GM12878 (cell line): ENCODE measurements around the gene ALX4. TPM values are rescaled to one million over a fixed set of nuclear protein-coding genes. Genes with fewer than 3 reads are reported as not detected.

Experiments used
- ATAC-seq: fragments of 200-7000 bp; cut with Tn5 transposase; 3 replicates; pipeline ENCODE4 v1.9.1; 2020; ENCODE audit warnings: mild to moderate bottlenecking, moderate library complexity
- BruUV-seq: library from RNA; stranded (reverse); fragments of 400-500 nt; replicated peaks from 2 replicates; lab custom pipeline; 2021; lab: Mats Ljungman, UMichigan
- CTCF ChIA-PET: fragments of 300-600 bp; sonication (Branson Sonifier 250); formaldehyde crosslinking; extraction: SDS; loops from one replicate; lab custom pipeline; 2021; ENCODE audit warnings: inconsistent platforms; lab: Yijun Ruan, JAX
- POLR2A ChIA-PET: fragments of 350-600 bp; formaldehyde crosslinking; extraction: SDS; loops from one replicate; lab custom pipeline; 2021; ENCODE audit warnings: inconsistent platforms; lab: Charles Lee
- RAD21 ChIA-PET: fragments of 300-600 bp; sonication (Branson Sonifier 250); formaldehyde crosslinking; loops from one replicate; lab custom pipeline; 2023; ENCODE audit warnings: antibody characterized with exemption; ENCODE audit not compliant: unreplicated experiment; lab: Charles Lee
- SMC1A ChIA-PET: fragments of 300-600 bp; sonication (Branson Sonifier 250); formaldehyde crosslinking; loops from one replicate; lab custom pipeline; 2023; ENCODE audit not compliant: unreplicated experiment, uncharacterized antibody; lab: Charles Lee
- DNase-seq: peaks from one replicate; pipeline ENCODE4 v3.0.0-alpha.2; 2011; ENCODE audit warnings: low read depth, low spot score
- FAIRE-seq: peaks from 3 replicates; lab custom pipeline; 2011; peaks lifted over from hg19 to GRCh38; lab: Jason Lieb, UNC
- H2AFZ ChIP-seq: 2 replicates; pipeline ENCODE4 v1.6.0; 2011; ENCODE audit warnings: low read depth, low read length, control low read depth; ENCODE audit not compliant: control insufficient read depth
- H3K27ac ChIP-seq: 2 replicates; pipeline ENCODE4 v1.5.1; 2011; ENCODE audit warnings: control low read depth; ENCODE audit not compliant: control insufficient read depth, insufficient read depth
- H3K27me3 ChIP-seq, 2 experiments: replicated peaks in 1 of 2; 2 replicates each; pipeline versions ENCODE4 v1.6.0 to v1.6.1; 2011; ENCODE audit warnings: low read length in 1 of 2; ENCODE audit not compliant: control insufficient read depth in 2 of 2, insufficient read depth in 2 of 2
- H3K36me3 ChIP-seq, 2 experiments: 2 replicates each; pipeline ENCODE4 v1.5.1; 2011; ENCODE audit warnings: low read length in 1 of 2; ENCODE audit not compliant: control insufficient read depth in 2 of 2, insufficient read depth in 2 of 2
- H3K4me1 ChIP-seq: 2 replicates; pipeline ENCODE4 v1.6.1; 2011; ENCODE audit warnings: mild to moderate bottlenecking, low read length, moderate library complexity, mixed read lengths; ENCODE audit not compliant: control insufficient read depth, insufficient read depth
- H3K4me2 ChIP-seq: 2 replicates; pipeline ENCODE4 v1.6.0; 2011; ENCODE audit warnings: control low read depth; ENCODE audit not compliant: control insufficient read depth, insufficient read depth
- H3K4me3 ChIP-seq: fragments of 200-600 bp; sonication (generic); 2 replicates; pipeline ENCODE4 v1.5.1; 2016
- H3K79me2 ChIP-seq: 2 replicates; pipeline ENCODE4 v1.6.0; 2011; ENCODE audit warnings: low read length; ENCODE audit not compliant: control insufficient read depth, insufficient read depth
- H3K9ac ChIP-seq: 2 replicates; pipeline ENCODE4 v1.8.0; 2011; ENCODE audit warnings: low read length, control low read depth, mixed read lengths; ENCODE audit not compliant: control insufficient read depth, insufficient read depth
- H3K9me3 ChIP-seq: replicated peaks from 3 replicates; pipeline ENCODE4 v1.5.1; 2011; ENCODE audit warnings: mild to moderate bottlenecking, low read length; ENCODE audit not compliant: control insufficient read depth, insufficient read depth
- H4K20me1 ChIP-seq: 2 replicates; pipeline ENCODE4 v1.6.0; 2011; ENCODE audit not compliant: control insufficient read depth, insufficient read depth
- FOXK2 ChIP-seq: fragments of 450-650 bp; IDR thresholded peaks from 2 replicates; pipeline ENCODE4 v1.6.1; 2017; ENCODE audit warnings: mild to moderate bottlenecking, moderate library complexity
- MEF2A ChIP-seq: IDR thresholded peaks from 2 replicates; pipeline ENCODE4 v1.6.1; 2011; ENCODE audit warnings: low read depth, mild to moderate bottlenecking, low read length, moderate library complexity; ENCODE audit not compliant: insufficient read depth
- NBN ChIP-seq: fragments of 450-650 bp; IDR thresholded peaks from 2 replicates; pipeline ENCODE4 v1.6.1; 2016
- TCF3 ChIP-seq: IDR thresholded peaks from 2 replicates; pipeline ENCODE4 v1.6.1; 2012; ENCODE audit warnings: low read depth, mild to moderate bottlenecking, low read length, borderline replicate concordance; ENCODE audit not compliant: insufficient read depth
- ZNF687 ChIP-seq: fragments of 450-650 bp; IDR thresholded peaks from 2 replicates; pipeline ENCODE4 v1.6.1; 2017; ENCODE audit warnings: mild to moderate bottlenecking, moderate library complexity
- WGBS: methylation state at CpG from one replicate; pipeline ENCODE4 v1.1.6; 2016; ENCODE audit warnings: low lambda C conversion rate; ENCODE audit not compliant: insufficient replicate concordance, insufficient coverage; ENCODE audit errors: missing lambda C conversion rate; 5-methylcytosine and 5-hydroxymethylcytosine counted together
- in situ Hi-C: fragments of 300-500 bp; cut with MboI; formaldehyde crosslinking; loops from 9 replicates; pipeline ENCODE4 v1.14.3; 2018; ENCODE audit warnings: mixed read lengths
- intact Hi-C: fragments of 100-400 bp; cut with micrococcal nuclease; formaldehyde crosslinking; loops from one replicate; pipeline ENCODE4 v1.14.2; 2022; ENCODE audit not compliant: unreplicated experiment
- polyA plus RNA-seq, 11 experiments: library from polyadenylated mRNA; depleted of rRNA in 4 of 11; unstranded in 6 of 11; stranded (reverse) in 5 of 11; fragments of >200 nt; fragmentation: Nextera tagmentation in 4 of 11; fragmentation: Illumina TruSeq in 1 of 11; extraction: Ambion mirVana in 4 of 11; extraction: Trizol in 1 of 11; gene quantifications; 1 replicate in 1 of 11; 2 replicates in 10 of 11; pipeline versions ENCODE4 v1.2.1 to v1.2.3, GENCODE V29; 2011 to 2016; ENCODE audit warnings: inconsistent platforms in 2 of 11, missing spikeins in 2 of 11, low read depth in 1 of 11
- total RNA-seq, 4 experiments: library from RNA; depleted of rRNA in 3 of 4; stranded (reverse); fragments of >200 nt in 3 of 4; fragmentation: Illumina TruSeq in 1 of 4; extraction: Trizol in 1 of 4; gene quantifications; 2 replicates each; pipeline versions ENCODE4 v1.2.1 to v1.2.3, GENCODE V29; 2013 to 2021

Gene ALX4
- total and polyA plus RNA-seq, 10 of the 15 experiments (the other 5 are each of a cell fraction or from before 2014, with no cell fraction given) = not detected

GRCh38 chr11:44277196-44278090 lies 32.5 kb downstream of the ALX4 start:
- ChIA-PET RAD21 (interaction anchor here (0.6 to 1.2 kb wide), 2 partner anchors 167 to 263 kb away, joined by 3 to 4 read pairs; no protein-coding TSS in a partner anchor), SMC1A (no interaction called here), POLR2A (no interaction called here), CTCF (interaction anchor here (1.4 to 2.8 kb wide), 3 partner anchors 9 to 144 kb away, joined by 3 to 9 read pairs (median 5); no protein-coding TSS in a partner anchor)
- no peak overlapping the region for H3K27ac ChIP-seq
- no peak for ATAC-seq
- H4K20me1 ChIP-seq = no peaks in the 10 kb centered on the region
- TF ChIP-seq NBN (no peak), ZNF687 (no peak), MEF2A (no peak), TCF3 (no peak), FOXK2 (no peak)
- H3K36me3 ChIP-seq = no peaks in the 10 kb centered on the region
- in situ Hi-C loops = no loop called here
- no peak overlapping the region for H3K4me2 ChIP-seq
- no peak for DNase-seq
- no peak overlapping the region for H3K9ac ChIP-seq
- H3K4me3 ChIP-seq = no peak overlapping the region
- no peak overlapping the region for H2AFZ ChIP-seq
- no TSS peak for BruUV-seq
- H3K79me2 ChIP-seq = no peaks in the 10 kb centered on the region
- WGBS = 26% methylated on average over 18 of the region's 18 CpGs
- no peak for FAIRE-seq
- H3K4me1 ChIP-seq = no peaks in the 10 kb centered on the region
- intact Hi-C loops = no loop called here
- H3K27me3 ChIP-seq = no peaks in the 10 kb centered on the region; a peak in 2 of 4 replicates
- no peaks in the 10 kb centered on the region; the same call in 2 of the 3 replicates for H3K9me3 ChIP-seq
